Transverse colon (tissue), 4 donors: ENCODE measurements around the gene RPAP3. TPM values are rescaled to one million over a fixed set of nuclear protein-coding genes. Genes with fewer than 3 reads are reported as not detected.
A peak's percentile ranks its signal among the peaks of the same experiment; 100 is the strongest.
"Not testable (repeated sequence)": the region's sequence is repeated elsewhere in the genome, so short reads cannot be mapped to it uniquely, and the experiment has no call there.

Source experiments
- DNase-seq: peaks from one replicate; pipeline ENCODE4 v3.0.0-alpha.2; 2019
- H3K27ac ChIP-seq, 4 donors: fragments of 200-600 bp; sonication (generic); 2 replicates each; pipeline ENCODE4 v1.5.1; 2016 to 2018; ENCODE audit warnings: inconsistent platforms in 4 of 4
- H3K27me3 ChIP-seq: fragments of 200-600 bp; sonication (generic); 2 replicates; pipeline ENCODE4 v1.5.1; 2017; ENCODE audit warnings: inconsistent platforms
- H3K36me3 ChIP-seq, 4 donors: fragments of 200-600 bp; sonication (generic); 2 replicates each; pipeline ENCODE4 v1.5.1; 2017 to 2019; ENCODE audit warnings: inconsistent platforms in 4 of 4
- H3K4me1 ChIP-seq, 4 donors: fragments of 200-600 bp; sonication (generic); 2 replicates each; pipeline ENCODE4 v1.5.1; 2017 to 2020; ENCODE audit warnings: inconsistent platforms in 4 of 4
- H3K4me3 ChIP-seq, 4 donors: fragments of 200-600 bp; sonication (generic); 1 replicate in 1 of 4; 2 replicates in 3 of 4; pipeline versions ENCODE4 v1.5.1 to v1.6.1; 2017 to 2019; ENCODE audit warnings: inconsistent platforms in 4 of 4
- H3K9me3 ChIP-seq, 2 donors: fragments of 200-600 bp; sonication (generic); 2 replicates each; pipeline ENCODE4 v1.5.1; 2017 to 2019; ENCODE audit warnings: inconsistent platforms in 2 of 2
- CTCF ChIP-seq, 5 experiments: fragments of 200-600 bp in 3 of 5; fragments of 450-650 bp in 2 of 5; sonication (generic) in 3 of 5; IDR thresholded peaks; 1 replicate in 2 of 5; 2 replicates in 3 of 5; pipeline ENCODE4 v1.5.1; 2016 to 2017; ENCODE audit warnings: antibody characterized with exemption in 5 of 5, inconsistent platforms in 3 of 5, mild to moderate bottlenecking in 2 of 5, moderate library complexity in 1 of 5
- EP300 ChIP-seq: sonication (generic); formaldehyde crosslinking; IDR thresholded peaks from one replicate; pipeline ENCODE4 v1.6.1; 2017; ENCODE audit warnings: antibody characterized with exemption, low read depth
- POLR2A ChIP-seq: fragments of 450-650 bp; IDR thresholded peaks from one replicate; pipeline ENCODE4 v1.6.1; 2016; ENCODE audit warnings: antibody characterized with exemption, mild to moderate bottlenecking, moderate library complexity
- POLR2AphosphoS5 ChIP-seq, 3 donors: sonication (generic); formaldehyde crosslinking; IDR thresholded peaks; one replicate each; pipeline ENCODE4 v1.6.1; 2016; ENCODE audit warnings: antibody characterized with exemption in 3 of 3
- WGBS, 2 donors: methylation state at CpG; one replicate each; pipeline ENCODE4 v1.1.5; 2018; ENCODE audit warnings: low coverage in 1 of 2; 5-methylcytosine and 5-hydroxymethylcytosine counted together
- in situ Hi-C, 4 donors: fragments of 200-750 bp; cut with MboI; loops; one replicate each; pipeline versions ENCODE4 v1.15.0 to v1.15.1; 2017; ENCODE audit warnings: low sequenced_read_pairs in 3 of 4, low pct_ligation_motif_present in 1 of 4, low pct_unique_long_range_greater_than_20kb in 1 of 4
- intact Hi-C: fragments of 100-400 bp; cut with DNase I; formaldehyde crosslinking; loops from one replicate; pipeline ENCODE4 v1.15.1; 2023; ENCODE audit warnings: low total_unique reads
- total RNA-seq, 4 donors: library from RNA; depleted of rRNA; stranded (reverse); fragments of >200 nt; gene quantifications; one replicate each; pipeline ENCODE4 v1.1.0, GENCODE V29; 2016

RPAP3 gene
- total RNA-seq, 4 donors from 2014 or later: 8.1 to 16.0 (median 9.3) TPM

- H3K27ac ChIP-seq: no peak overlapping the region
- no peaks in the 10 kb centered on the region for H3K27me3 ChIP-seq
- intact Hi-C loops (loop anchor here (10.0 kb wide), 1 partner anchor 645 kb away; no protein-coding TSS in a partner anchor), in situ Hi-C loops (loop anchor here in 1 of 4 donors (10.0 kb wide), 1 partner anchor 645 kb away; no protein-coding TSS in a partner anchor)
- peaks cover 0 to 23% (median 8%) of the 10 kb centered on the region in 4 donors for H3K36me3 ChIP-seq
- TF ChIP-seq POLR2AphosphoS5 (IDR thresholded peaks at IDR 0.05): no peak
- no peak for TF ChIP-seq POLR2A
- no peak for TF ChIP-seq CTCF (IDR thresholded peaks at IDR 0.05)
- TF ChIP-seq EP300: no peak
- H3K4me1 ChIP-seq: no peaks in the 10 kb centered on the region
- no peaks in the 10 kb centered on the region for H3K9me3 ChIP-seq
- 91 to 93% methylated on average over 2 of the region's 2 CpGs for WGBS, 2 donors
- H3K4me3 ChIP-seq: no peak overlapping the region
- no peak for DNase-seq
Observed at GRCh38 chr12:47679785-47680184, 26.0 kb downstream of the RPAP3 start.

GRCh38 chr12:47672068-47672467 is 33.8 kb downstream of the RPAP3 start:
- Histone ChIP-seq H3K27ac (no peak overlapping the region), H3K36me3 (peaks cover 0 to 35% (median 3%) of the 10 kb centered on the region in 4 donors), H3K27me3 (no peaks in the 10 kb centered on the region), H3K4me1 (no peaks in the 10 kb centered on the region), H3K4me3 (no peak overlapping the region), H3K9me3 (no peaks in the 10 kb centered on the region)
- whole genome bisulfite sequencing, 2 donors: 85 to 100% methylated on average over 2 of the region's 2 CpGs
- TF ChIP-seq POLR2A (no peak), POLR2AphosphoS5 (IDR thresholded peaks at IDR 0.05) (no peak), CTCF (IDR thresholded peaks at IDR 0.05) (no peak), EP300 (no peak)
- no peak for DNase-seq
- intact Hi-C loops: no loop called here
- in situ Hi-C loops: loop anchor here in 2 of 4 donors (25.0 kb wide), 1 partner anchor 635 kb away; no protein-coding TSS in a partner anchor

GRCh38 chr12:47667935-47668334 is 37.9 kb downstream of the RPAP3 start:
- H3K4me1 ChIP-seq, intact Hi-C loops, DNase-seq, H3K4me3 ChIP-seq, H3K27me3 ChIP-seq, H3K27ac ChIP-seq, H3K9me3 ChIP-seq: not testable (repeated sequence)
- WGBS, 2 donors: 94 to 96% methylated on average over 3 to 6 of the region's 6 CpGs
- H3K36me3 ChIP-seq: peaks cover 0 to 55% (median 7%) of the 10 kb centered on the region in 4 donors
- in situ Hi-C loops: loop anchor here in 2 of 4 donors (25.0 kb wide), 1 partner anchor 631 kb away; no protein-coding TSS in a partner anchor

- H3K4me1 ChIP-seq: peaks cover 0 to 15% (median 5%) of the 10 kb centered on the region in 4 donors
- DNase-seq: no peak
- H3K36me3 ChIP-seq: no peaks in the 10 kb centered on the region
- H3K27me3 ChIP-seq: no peaks in the 10 kb centered on the region
- no peaks in the 10 kb centered on the region for H3K9me3 ChIP-seq
- in situ Hi-C loops (loop anchor here in 2 of 4 donors (25.0 kb wide), 1 partner anchor 615 kb away; no protein-coding TSS in a partner anchor), intact Hi-C loops (no loop called here)
- 56 to 100% methylated on average over 1 to 4 of the region's 4 CpGs for WGBS, 2 donors
- H3K4me3 ChIP-seq: no peak overlapping the region
- TF ChIP-seq POLR2A: no peak
- TF ChIP-seq EP300: no peak
- no peak for TF ChIP-seq POLR2AphosphoS5 (IDR thresholded peaks at IDR 0.05)
- TF ChIP-seq CTCF (IDR thresholded peaks at IDR 0.05): no peak
- H3K27ac ChIP-seq: peak overlapping the region in 1 of 4 donors; percentile 10
Observed at GRCh38 chr12:47652521-47653234, 53.2 kb downstream of the RPAP3 start.
